ENCODE measurements around the gene LGALS12.
"Not testable (repeated sequence)": the region's sequence is repeated elsewhere in the genome, so short reads cannot be mapped to it uniquely, and the experiment has no call there.

LGALS12 gene

GRCh38 chr11:63506876-63507275 is 992 bp downstream of the LGALS12 start:
- no peak for DNase-seq

GRCh38 chr11:63507511-63507910 is 1.6 kb downstream of the LGALS12 start:
- no peak for DNase-seq

GRCh38 chr11:63508009-63508408 is 2.1 kb downstream of the LGALS12 start:
- no peak for DNase-seq

- no peak for DNase-seq
These were observed 2.9 kb downstream of the LGALS12 start for GRCh38 chr11:63508745-63509144.

- DNase-seq = no peak
These were observed 4.6 kb downstream of the LGALS12 start for GRCh38 chr11:63510360-63511047.

- DNase-seq = no peak
These were observed 5.3 kb downstream of the LGALS12 start for GRCh38 chr11:63511048-63511748.

- no peak for DNase-seq
These were observed 6.9 kb downstream of the LGALS12 start for GRCh38 chr11:63512816-63513215.

GRCh38 chr11:63516109-63516508 is 10.2 kb downstream of the LGALS12 start:
- no peak for DNase-seq

- DNase-seq = no peak
These were observed 11.3 kb downstream of the LGALS12 start for GRCh38 chr11:63517156-63517555.

GRCh38 chr11:63518548-63518947 is 12.7 kb downstream of the LGALS12 start:
- no peak for DNase-seq

- DNase-seq = no peak
These were observed 14.8 kb downstream of the LGALS12 start for GRCh38 chr11:63520606-63521170.

- no peak for DNase-seq
These were observed 16.0 kb downstream of the LGALS12 start for GRCh38 chr11:63521896-63522295.

GRCh38 chr11:63523151-63523550 is 17.3 kb downstream of the LGALS12 start:
- no peak for DNase-seq

GRCh38 chr11:63527667-63528066 is 21.8 kb downstream of the LGALS12 start:
- no peak for DNase-seq

GRCh38 chr11:63528156-63528555 is 22.3 kb downstream of the LGALS12 start:
- not testable (repeated sequence) for DNase-seq

GRCh38 chr11:63528729-63529278 is 22.9 kb downstream of the LGALS12 start:
- not testable (repeated sequence) for DNase-seq

- not testable (repeated sequence) for DNase-seq
These were observed 23.5 kb downstream of the LGALS12 start for GRCh38 chr11:63529373-63529772.

GRCh38 chr11:63530021-63530420 is 24.1 kb downstream of the LGALS12 start:
- DNase-seq = no peak

- DNase-seq = peak in 2 of 4 experiments; percentile 46 to 47
These were observed 25.3 kb downstream of the LGALS12 start for GRCh38 chr11:63531074-63531792.

- DNase-seq = no peak
These were observed 26.2 kb downstream of the LGALS12 start for GRCh38 chr11:63532117-63532516.

- no peak for DNase-seq
These were observed 27.1 kb downstream of the LGALS12 start for GRCh38 chr11:63532799-63533475.

GRCh38 chr11:63534076-63534475 is 28.2 kb downstream of the LGALS12 start:
- no peak for DNase-seq
